Activated naive CD8-positive, alpha-beta T cell treated with anti-CD3 and anti-CD28 coated beads for 36 hours (primary cell): Measurements from ENCODE around the gene KMT5B. TPM values are rescaled to one million over a fixed set of nuclear protein-coding genes. Genes with fewer than 3 reads are reported as not detected.

ENCODE experiments used
- DNase-seq: peaks from one replicate; pipeline ENCODE4 v3.0.0; 2021
- H3K27ac Mint-ChIP-seq: one replicate; pipeline ENCODE4 v1.8.0; 2022; ENCODE audit warnings: mild to moderate bottlenecking, moderate library complexity, mixed read lengths
- H3K27me3 Mint-ChIP-seq: one replicate; pipeline ENCODE4 v1.8.0; 2022; ENCODE audit warnings: mild to moderate bottlenecking, mixed read lengths
- H3K36me3 Mint-ChIP-seq: one replicate; pipeline ENCODE4 v1.8.0; 2021; ENCODE audit warnings: mild to moderate bottlenecking, mixed read lengths
- H3K4me1 Mint-ChIP-seq: one replicate; pipeline ENCODE4 v1.8.0; 2021; ENCODE audit warnings: mixed read lengths
- H3K4me3 Mint-ChIP-seq: one replicate; pipeline ENCODE4 v1.8.0; 2022; ENCODE audit warnings: mild to moderate bottlenecking, moderate library complexity, mixed read lengths
- H3K9me3 Mint-ChIP-seq: one replicate; pipeline ENCODE4 v1.8.0; 2022; ENCODE audit warnings: mixed read lengths
- total RNA-seq, 2 experiments: library from RNA; stranded (reverse); gene quantifications; one replicate each; pipeline ENCODE4 v1.2.3, GENCODE V29; 2021

The KMT5B gene
- total RNA-seq, 2 experiments from 2014 or later: 15.7 to 18.4 TPM

DNA sequence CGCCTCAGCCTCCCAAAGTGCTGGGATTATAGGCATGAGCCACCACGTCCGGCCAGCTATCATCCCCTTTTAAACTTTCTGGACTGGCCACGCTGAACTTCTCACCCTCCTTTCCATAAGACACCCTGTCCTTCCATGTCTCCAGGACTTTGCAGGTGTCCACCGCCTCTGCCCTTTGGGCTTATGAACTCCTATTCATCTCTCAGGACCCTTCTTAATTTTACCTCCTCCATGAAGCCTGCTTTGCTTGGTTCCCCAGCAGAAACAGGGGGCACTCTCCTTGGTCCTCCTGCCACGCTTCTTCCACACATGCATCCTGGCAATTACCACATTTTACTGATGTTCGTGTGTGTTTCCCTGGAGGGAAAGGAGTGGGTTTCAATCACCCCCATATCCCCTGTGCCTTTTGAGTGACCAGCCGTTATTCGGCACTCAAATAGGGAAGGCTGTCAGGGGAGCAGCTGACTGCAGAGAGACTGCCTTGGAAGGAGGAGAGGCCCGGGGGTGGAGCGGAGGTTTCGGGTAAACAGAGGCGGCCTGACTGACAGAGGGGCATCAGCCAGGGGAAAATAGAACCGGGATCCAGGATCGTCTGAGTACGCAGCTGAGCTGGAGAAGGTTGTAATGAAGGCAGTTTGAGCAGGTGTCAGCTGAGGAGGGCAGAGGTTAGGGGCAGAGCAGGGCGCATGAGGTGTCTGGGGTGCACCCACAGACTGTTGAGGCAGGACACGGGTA is 64.9 kb downstream of the KMT5B start:
- no peaks in the 10 kb centered on the region for H3K4me1 Mint-ChIP-seq
- H3K36me3 Mint-ChIP-seq: no peaks in the 10 kb centered on the region
- no peak for DNase-seq
- no peaks in the 10 kb centered on the region for H3K9me3 Mint-ChIP-seq
- H3K4me3 Mint-ChIP-seq: no peak overlapping the region
- no peak overlapping the region for H3K27ac Mint-ChIP-seq
- no peaks in the 10 kb centered on the region for H3K27me3 Mint-ChIP-seq

DNA sequence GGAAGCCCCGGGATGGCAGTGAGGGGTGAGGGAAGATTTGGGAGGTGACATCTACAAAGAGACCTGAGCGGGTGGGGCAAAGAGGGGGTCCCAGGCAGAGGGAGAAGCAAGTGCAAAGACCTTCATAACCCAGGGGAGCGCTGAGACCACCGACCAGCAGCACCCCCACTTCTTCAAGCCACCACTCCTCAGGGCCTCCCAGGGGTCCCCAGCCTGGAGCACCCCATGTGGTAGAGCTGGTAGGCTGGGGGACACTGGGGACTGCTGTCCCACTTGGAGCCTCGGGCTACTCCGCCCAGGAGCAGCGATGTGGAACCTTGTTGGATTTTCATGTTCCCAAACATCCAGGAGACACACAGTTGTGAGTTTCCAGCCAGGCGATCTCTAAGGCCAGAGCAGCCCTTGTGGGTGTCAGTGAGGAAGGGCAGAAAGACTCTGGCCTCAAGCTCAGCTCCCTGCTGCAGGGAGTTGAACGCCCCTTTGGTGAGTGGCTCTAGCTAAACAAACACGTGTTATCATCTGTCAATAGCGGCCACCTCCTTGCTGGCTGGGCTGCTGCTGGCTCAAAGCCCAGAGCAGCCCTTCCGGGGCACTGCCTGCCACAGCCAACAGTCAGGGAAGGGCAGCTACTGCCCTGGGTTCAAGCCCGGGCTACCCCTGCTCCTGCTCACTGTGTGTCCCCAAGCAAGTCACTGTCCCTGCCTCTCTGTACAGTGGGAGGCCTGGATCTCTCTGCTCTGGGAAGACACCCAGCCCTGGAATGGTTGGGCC is 66.2 kb downstream of the KMT5B start:
- Mint-ChIP-seq H3K9me3 (no peaks in the 10 kb centered on the region), H3K27ac (no peak overlapping the region)

DNA sequence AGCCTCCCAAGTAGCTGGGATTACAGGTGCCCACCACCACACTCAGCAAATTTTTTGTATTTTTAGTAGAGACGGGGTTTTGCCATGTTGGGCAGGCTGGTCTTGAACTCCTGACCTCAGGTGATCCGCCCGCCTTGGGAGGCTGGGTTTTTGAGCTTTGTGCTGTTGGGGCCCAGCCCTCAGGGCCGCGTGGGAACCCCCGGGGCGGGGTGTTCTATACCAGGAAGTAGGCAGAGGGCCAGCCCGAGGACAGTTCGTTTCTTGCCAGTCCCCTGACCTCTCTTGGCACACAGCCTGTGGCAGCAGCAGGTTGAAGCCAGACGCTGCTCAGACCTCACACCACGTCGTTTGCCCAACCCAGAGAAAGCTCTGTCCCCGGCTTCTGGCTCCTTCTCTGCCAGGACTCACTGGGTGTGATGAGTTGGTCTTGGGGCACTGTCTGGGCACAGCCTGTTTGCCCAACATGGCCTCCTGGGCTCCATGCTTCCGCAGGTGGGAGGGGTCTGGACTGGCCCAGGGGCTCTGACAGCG is 67.0 kb downstream of the KMT5B start:
- Mint-ChIP-seq H3K4me1 (peaks cover 7% of the 10 kb centered on the region), H3K27ac (no peak overlapping the region), H3K4me3 (no peak overlapping the region), H3K36me3 (no peaks in the 10 kb centered on the region), H3K27me3 (no peaks in the 10 kb centered on the region), H3K9me3 (no peaks in the 10 kb centered on the region)
- no peak for DNase-seq

More for the DNA sequence above, 66.2 kb downstream of the KMT5B start:
- Mint-ChIP-seq H3K4me1 (peaks cover 4% of the 10 kb centered on the region), H3K27me3 (no peaks in the 10 kb centered on the region), H3K4me3 (no peak overlapping the region), H3K36me3 (no peaks in the 10 kb centered on the region)
- no peak for DNase-seq

GRCh38 chr11:68145120-68145866 is 67.8 kb downstream of the KMT5B start:
- no peak overlapping the region for H3K4me3 Mint-ChIP-seq
- peaks cover 1% of the 10 kb centered on the region for H3K27me3 Mint-ChIP-seq
- H3K36me3 Mint-ChIP-seq: no peaks in the 10 kb centered on the region
- H3K27ac Mint-ChIP-seq: no peak overlapping the region
- peaks cover 8% of the 10 kb centered on the region for H3K4me1 Mint-ChIP-seq
- no peaks in the 10 kb centered on the region for H3K9me3 Mint-ChIP-seq
- DNase-seq: no peak

DNA sequence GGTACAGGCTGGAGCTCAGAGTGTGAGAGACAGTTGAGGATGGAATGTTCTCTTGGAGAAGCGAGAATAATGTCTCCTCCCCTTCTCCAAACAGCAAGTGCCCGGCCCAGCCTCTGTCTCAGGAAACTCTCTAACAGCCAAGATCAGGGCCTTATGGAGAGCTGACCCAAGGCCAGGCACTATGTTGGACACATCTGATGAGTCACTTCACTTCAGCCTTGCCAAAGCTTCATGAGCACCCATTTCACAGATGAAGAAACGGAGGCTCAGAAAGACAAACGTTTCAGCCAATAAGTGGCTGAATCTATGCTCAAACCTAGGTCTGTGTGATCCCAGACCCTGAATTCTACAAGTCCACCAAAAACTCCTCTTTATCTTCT is 69.8 kb downstream of the KMT5B start:
- peaks cover 9% of the 10 kb centered on the region for H3K4me1 Mint-ChIP-seq
- no peak for DNase-seq
- no peaks in the 10 kb centered on the region for H3K9me3 Mint-ChIP-seq
- peaks cover 6% of the 10 kb centered on the region for H3K27me3 Mint-ChIP-seq
- no peak overlapping the region for H3K4me3 Mint-ChIP-seq
- no peaks in the 10 kb centered on the region for H3K36me3 Mint-ChIP-seq
- H3K27ac Mint-ChIP-seq: no peak overlapping the region

GRCh38 chr11:68142441-68143309 is 70.4 kb downstream of the KMT5B start:
- H3K27me3 Mint-ChIP-seq: peaks cover 6% of the 10 kb centered on the region
- no peaks in the 10 kb centered on the region for H3K36me3 Mint-ChIP-seq
- no peak for DNase-seq
- peak overlapping the region; percentile 83 for H3K27ac Mint-ChIP-seq
- no peaks in the 10 kb centered on the region for H3K9me3 Mint-ChIP-seq
- peaks cover 9% of the 10 kb centered on the region for H3K4me1 Mint-ChIP-seq
- H3K4me3 Mint-ChIP-seq: no peak overlapping the region

DNA sequence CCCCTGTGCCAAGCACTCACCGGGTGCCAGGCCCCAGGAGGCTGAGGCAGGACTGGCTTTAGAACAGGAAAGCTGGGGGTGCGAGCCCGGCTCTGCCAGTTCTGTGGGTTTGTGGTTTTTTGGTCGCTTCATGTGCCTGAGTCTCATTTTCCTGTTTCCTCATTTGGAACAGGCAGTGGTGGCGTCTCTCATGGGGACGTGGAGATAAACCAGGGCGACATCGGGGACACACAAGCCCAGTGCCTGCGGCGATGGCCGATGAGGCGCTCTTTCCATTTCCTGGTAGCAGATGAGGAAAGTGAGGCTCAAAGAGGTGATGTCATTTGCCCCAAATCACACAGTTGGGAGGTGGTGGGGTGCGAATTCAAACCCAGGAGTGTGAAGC is 71.1 kb downstream of the KMT5B start:
- Mint-ChIP-seq H3K36me3 (no peaks in the 10 kb centered on the region), H3K4me1 (peaks cover 9% of the 10 kb centered on the region)

GRCh38 chr11:68141246-68142027 is 71.7 kb downstream of the KMT5B start:
- H3K9me3 Mint-ChIP-seq: no peaks in the 10 kb centered on the region
- DNase-seq: no peak
- no peaks in the 10 kb centered on the region for H3K36me3 Mint-ChIP-seq
- peak overlapping the region; percentile 83 for H3K27ac Mint-ChIP-seq
- peaks cover 9% of the 10 kb centered on the region for H3K4me1 Mint-ChIP-seq
- H3K4me3 Mint-ChIP-seq: no peak overlapping the region
- H3K27me3 Mint-ChIP-seq: peaks cover 6% of the 10 kb centered on the region

More for the DNA sequence above, 71.1 kb downstream of the KMT5B start:
- peaks cover 6% of the 10 kb centered on the region for H3K27me3 Mint-ChIP-seq
- H3K4me3 Mint-ChIP-seq: peak overlapping the region; percentile 40
- peak overlapping the region; percentile 83 for H3K27ac Mint-ChIP-seq
- H3K9me3 Mint-ChIP-seq: no peaks in the 10 kb centered on the region
- DNase-seq: peak; percentile 75

DNA sequence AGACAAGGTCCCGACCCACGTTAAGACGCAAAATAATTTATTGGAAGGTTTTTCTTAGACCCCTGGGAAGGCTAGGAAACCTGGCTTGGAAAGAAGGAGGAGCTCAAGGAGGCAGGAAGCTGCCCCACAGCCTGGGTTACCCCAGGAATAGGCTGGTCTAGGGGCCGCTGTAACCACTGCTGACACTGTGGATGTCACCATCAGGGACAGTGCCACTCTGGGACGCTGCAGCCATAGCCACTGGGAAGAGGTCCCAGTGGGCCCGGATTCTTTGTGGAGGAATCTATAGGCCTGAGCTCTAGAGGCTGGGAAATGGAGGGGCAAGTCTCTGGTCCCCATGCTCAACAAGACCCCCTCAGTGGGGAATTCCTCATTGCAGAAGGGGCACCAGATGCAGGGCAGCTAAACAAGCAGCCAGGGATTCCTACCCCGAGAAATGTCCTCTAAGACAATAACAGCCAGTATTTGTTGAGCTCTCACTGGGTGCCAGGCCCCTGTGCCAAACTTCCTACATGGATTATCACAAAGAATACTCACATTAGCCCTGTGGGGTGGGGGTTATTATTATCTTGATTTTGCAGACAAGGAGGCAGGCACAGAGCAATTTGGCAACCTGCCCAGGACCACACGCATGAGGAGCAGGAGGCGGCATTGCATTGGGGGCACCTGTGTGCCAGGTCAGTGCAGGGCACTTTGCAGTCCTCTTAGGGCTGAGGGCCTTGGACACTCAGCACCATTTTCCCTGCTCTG is 72.4 kb downstream of the KMT5B start:
- Mint-ChIP-seq H3K27ac (no peak overlapping the region), H3K4me1 (peaks cover 9% of the 10 kb centered on the region), H3K4me3 (no peak overlapping the region), H3K27me3 (peaks cover 6% of the 10 kb centered on the region), H3K36me3 (no peaks in the 10 kb centered on the region), H3K9me3 (no peaks in the 10 kb centered on the region)
- no peak for DNase-seq

- Mint-ChIP-seq H3K9me3 (peaks cover 3% of the 10 kb centered on the region), H3K27me3 (peaks cover 10% of the 10 kb centered on the region), H3K4me3 (no peak overlapping the region), H3K27ac (no peak overlapping the region), H3K36me3 (peaks cover 4% of the 10 kb centered on the region), H3K4me1 (peaks cover 9% of the 10 kb centered on the region)
- DNase-seq: no peak
Observed at GRCh38 chr11:68138237-68138636, 74.9 kb downstream of the KMT5B start.

- Mint-ChIP-seq H3K4me3 (no peak overlapping the region), H3K36me3 (peaks cover 4% of the 10 kb centered on the region), H3K27me3 (peaks cover 10% of the 10 kb centered on the region), H3K9me3 (peaks cover 3% of the 10 kb centered on the region), H3K27ac (no peak overlapping the region), H3K4me1 (peaks cover 9% of the 10 kb centered on the region)
- DNase-seq: no peak
Observed at GRCh38 chr11:68137833-68138232, 75.3 kb downstream of the KMT5B start.

GRCh38 chr11:68136866-68137265 is 76.2 kb downstream of the KMT5B start:
- Mint-ChIP-seq H3K9me3 (peaks cover 10% of the 10 kb centered on the region), H3K4me3 (no peak overlapping the region), H3K4me1 (peaks cover 5% of the 10 kb centered on the region), H3K36me3 (peaks cover 8% of the 10 kb centered on the region), H3K27ac (no peak overlapping the region), H3K27me3 (peaks cover 10% of the 10 kb centered on the region)
- DNase-seq: no peak

DNA sequence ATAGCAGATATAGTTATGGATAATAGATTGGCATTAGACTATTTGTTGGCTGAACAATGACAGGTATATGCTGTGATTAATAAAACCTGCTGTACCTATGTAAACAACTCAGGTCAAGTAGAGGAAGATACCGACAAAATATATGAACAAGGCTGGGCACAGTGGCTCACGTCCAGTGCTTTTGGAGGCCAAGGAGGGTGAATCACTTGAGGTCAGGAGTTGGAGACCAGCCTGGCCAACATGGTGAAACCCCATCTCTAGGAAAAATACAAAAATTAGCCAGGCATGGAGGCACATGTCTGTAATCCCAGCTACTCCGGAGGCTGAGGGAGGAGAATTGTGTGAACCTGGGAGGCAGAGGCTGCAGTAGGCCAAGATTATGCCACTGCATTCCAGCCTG is 77.9 kb downstream of the KMT5B start:
- no peak for DNase-seq
- H3K27me3 Mint-ChIP-seq: peaks cover 7% of the 10 kb centered on the region

More for the DNA sequence above, 77.9 kb downstream of the KMT5B start:
- H3K4me3 Mint-ChIP-seq: no peak overlapping the region
- peaks cover 8% of the 10 kb centered on the region for H3K36me3 Mint-ChIP-seq
- H3K4me1 Mint-ChIP-seq: no peaks in the 10 kb centered on the region
- H3K27ac Mint-ChIP-seq: no peak overlapping the region
- peaks cover 12% of the 10 kb centered on the region for H3K9me3 Mint-ChIP-seq
